ENCODE results near the gene HS3ST1. TPM values are rescaled to one million over a fixed set of nuclear protein-coding genes. Genes with fewer than 3 reads are reported as not detected.

Gene HS3ST1
- total RNA-seq, 1 donor = under 0.01 TPM

GRCh38 chr4:11426003-11426402 lies 2.7 kb downstream of the HS3ST1 start:
- Histone ChIP-seq H3K79me2 (ENCODE audit: insufficient read depth, low read length) (no peaks in the 10 kb centered on the region), H4K20me1 (ENCODE audit: insufficient read depth, low read length) (no peaks in the 10 kb centered on the region)

GRCh38 chr4:11424856-11425255 lies 3.8 kb downstream of the HS3ST1 start:
- Histone ChIP-seq H3K4me1 (ENCODE audit: insufficient read depth, low read length) (no peaks in the 10 kb centered on the region), H4K20me1 (ENCODE audit: insufficient read depth, low read length) (no peaks in the 10 kb centered on the region), H3K27ac (ENCODE audit: low read depth, low read length) (no peak overlapping the region), H3K36me3 (ENCODE audit: insufficient read depth, low read length) (no peaks in the 10 kb centered on the region), H3K27me3 (ENCODE audit: insufficient read depth, low read length) (peaks cover 28% of the 10 kb centered on the region), H3K79me2 (ENCODE audit: insufficient read depth, low read length) (no peaks in the 10 kb centered on the region), H2AFZ (ENCODE audit: low read length) (no peak overlapping the region), H3K4me2 (ENCODE audit: insufficient read depth, low read length) (no peak overlapping the region), H3K9me3 (ENCODE audit: low read depth, low read length) (no peaks in the 10 kb centered on the region), H3K4me3 (ENCODE audit: insufficient read depth, low read length) (no peak overlapping the region)
- TF ChIP-seq CTCF (IDR thresholded peaks at IDR 0.05; ENCODE audit: extremely low read depth, low read depth, low read length) = no peak
- no peak for DNase-seq (ENCODE audit: insufficient read length, low spot score, missing footprints)

More at GRCh38 chr4:11426003-11426402, 2.7 kb downstream of the HS3ST1 start:
- Histone ChIP-seq H3K27me3 (ENCODE audit: insufficient read depth, low read length) (peaks cover 32% of the 10 kb centered on the region), H2AFZ (ENCODE audit: low read length) (no peak overlapping the region), H3K36me3 (ENCODE audit: insufficient read depth, low read length) (no peaks in the 10 kb centered on the region), H3K9me3 (ENCODE audit: low read depth, low read length) (no peaks in the 10 kb centered on the region), H3K4me2 (ENCODE audit: insufficient read depth, low read length) (no peak overlapping the region), H3K27ac (ENCODE audit: low read depth, low read length) (no peak overlapping the region), H3K4me3 (ENCODE audit: insufficient read depth, low read length) (no peak overlapping the region), H3K4me1 (ENCODE audit: insufficient read depth, low read length) (no peaks in the 10 kb centered on the region)
- DNase-seq (ENCODE audit: insufficient read length, low spot score, missing footprints) = no peak
- TF ChIP-seq CTCF (IDR thresholded peaks at IDR 0.05; ENCODE audit: extremely low read depth, low read depth, low read length) = no peak

- Histone ChIP-seq H2AFZ (ENCODE audit: low read length) (no peak overlapping the region), H3K4me2 (ENCODE audit: insufficient read depth, low read length) (no peak overlapping the region), H3K79me2 (ENCODE audit: insufficient read depth, low read length) (no peaks in the 10 kb centered on the region), H3K4me3 (ENCODE audit: insufficient read depth, low read length) (no peak overlapping the region), H3K9me3 (ENCODE audit: low read depth, low read length) (no peaks in the 10 kb centered on the region), H3K27me3 (ENCODE audit: insufficient read depth, low read length) (peaks cover 25% of the 10 kb centered on the region), H3K27ac (ENCODE audit: low read depth, low read length) (no peak overlapping the region), H3K36me3 (ENCODE audit: insufficient read depth, low read length) (no peaks in the 10 kb centered on the region), H4K20me1 (ENCODE audit: insufficient read depth, low read length) (no peaks in the 10 kb centered on the region), H3K4me1 (ENCODE audit: insufficient read depth, low read length) (no peaks in the 10 kb centered on the region)
- no peak for DNase-seq (ENCODE audit: insufficient read length, low spot score, missing footprints)
- TF ChIP-seq CTCF (IDR thresholded peaks at IDR 0.05; ENCODE audit: extremely low read depth, low read depth, low read length) = no peak
Measured at GRCh38 chr4:11424000-11424399, 4.7 kb downstream of the HS3ST1 start.

GRCh38 chr4:11423465-11423864 lies 5.2 kb downstream of the HS3ST1 start:
- no peak for TF ChIP-seq CTCF (IDR thresholded peaks at IDR 0.05; ENCODE audit: extremely low read depth, low read depth, low read length)
- H3K27me3 ChIP-seq (ENCODE audit: insufficient read depth, low read length) = peaks cover 22% of the 10 kb centered on the region

More at GRCh38 chr4:11423465-11423864, 5.2 kb downstream of the HS3ST1 start:
- Histone ChIP-seq H3K27ac (ENCODE audit: low read depth, low read length) (no peak overlapping the region), H3K79me2 (ENCODE audit: insufficient read depth, low read length) (no peaks in the 10 kb centered on the region), H4K20me1 (ENCODE audit: insufficient read depth, low read length) (no peaks in the 10 kb centered on the region), H3K4me2 (ENCODE audit: insufficient read depth, low read length) (no peak overlapping the region), H3K36me3 (ENCODE audit: insufficient read depth, low read length) (no peaks in the 10 kb centered on the region), H3K4me3 (ENCODE audit: insufficient read depth, low read length) (no peak overlapping the region), H3K4me1 (ENCODE audit: insufficient read depth, low read length) (no peaks in the 10 kb centered on the region), H2AFZ (ENCODE audit: low read length) (no peak overlapping the region), H3K9me3 (ENCODE audit: low read depth, low read length) (no peaks in the 10 kb centered on the region)
- DNase-seq (ENCODE audit: insufficient read length, low spot score, missing footprints) = no peak

Measured in osteoblast (primary cell).